PC-9 (cell line): ENCODE results near the gene TMEM231.

Experiments used
- EZH2 ChIP-seq: fragments of 200-600 bp; sonication (generic); IDR thresholded peaks from 2 replicates; pipeline ENCODE4 v1.8.0; 2017; ENCODE audit warnings: antibody characterized with exemption, low read depth
- TF ChIP-seq, protein P1 (sequence below): fragments of 200-600 bp; sonication (generic); conservative IDR thresholded peaks from 2 replicates; pipeline ENCODE4 v1.6.1; 2017; ENCODE audit warnings: mixed run types, antibody characterized with exemption, mild to moderate bottlenecking, moderate library complexity

DNA sequence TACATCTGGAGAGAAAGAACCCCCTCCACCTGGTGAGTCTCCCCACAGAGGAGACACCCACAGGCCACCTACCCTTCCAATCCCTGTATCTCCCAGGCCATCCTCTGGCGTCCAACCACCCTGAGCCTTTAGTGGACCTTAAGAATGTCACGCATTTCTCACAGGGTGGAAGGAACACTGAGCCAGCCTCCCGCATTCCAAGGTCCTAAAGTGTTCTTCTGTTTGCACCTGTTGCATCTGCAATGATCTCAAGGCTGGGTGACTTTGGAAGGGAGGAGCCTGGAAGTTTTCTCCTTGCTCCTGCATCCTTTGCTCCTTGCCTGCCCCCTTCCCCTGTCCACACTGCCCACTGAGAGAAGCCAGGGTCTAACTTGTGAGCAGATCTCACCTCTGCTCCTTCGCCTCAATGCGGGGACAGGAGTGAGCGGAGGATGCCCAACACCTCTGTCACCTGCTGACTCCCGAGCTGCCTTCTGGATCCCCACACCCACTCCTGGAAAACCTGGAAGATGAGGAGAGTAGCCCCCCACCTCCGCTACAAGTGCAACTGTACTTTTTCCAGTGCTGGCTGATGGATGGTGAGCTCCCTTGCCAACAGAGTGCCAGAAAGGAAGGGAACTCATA lies 23.8 kb downstream of the TMEM231 start:
- no peak for TF ChIP-seq EZH2
- TF ChIP-seq, protein P1, sequence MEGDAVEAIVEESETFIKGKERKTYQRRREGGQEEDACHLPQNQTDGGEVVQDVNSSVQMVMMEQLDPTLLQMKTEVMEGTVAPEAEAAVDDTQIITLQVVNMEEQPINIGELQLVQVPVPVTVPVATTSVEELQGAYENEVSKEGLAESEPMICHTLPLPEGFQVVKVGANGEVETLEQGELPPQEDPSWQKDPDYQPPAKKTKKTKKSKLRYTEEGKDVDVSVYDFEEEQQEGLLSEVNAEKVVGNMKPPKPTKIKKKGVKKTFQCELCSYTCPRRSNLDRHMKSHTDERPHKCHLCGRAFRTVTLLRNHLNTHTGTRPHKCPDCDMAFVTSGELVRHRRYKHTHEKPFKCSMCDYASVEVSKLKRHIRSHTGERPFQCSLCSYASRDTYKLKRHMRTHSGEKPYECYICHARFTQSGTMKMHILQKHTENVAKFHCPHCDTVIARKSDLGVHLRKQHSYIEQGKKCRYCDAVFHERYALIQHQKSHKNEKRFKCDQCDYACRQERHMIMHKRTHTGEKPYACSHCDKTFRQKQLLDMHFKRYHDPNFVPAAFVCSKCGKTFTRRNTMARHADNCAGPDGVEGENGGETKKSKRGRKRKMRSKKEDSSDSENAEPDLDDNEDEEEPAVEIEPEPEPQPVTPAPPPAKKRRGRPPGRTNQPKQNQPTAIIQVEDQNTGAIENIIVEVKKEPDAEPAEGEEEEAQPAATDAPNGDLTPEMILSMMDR = no peak
